OCI-LY3 (cell line): ENCODE data around the gene TCAF1.
"Not testable (repeated sequence)": the region's sequence is repeated elsewhere in the genome, so short reads cannot be mapped to it uniquely, and the experiment has no call there.

Source experiments
- CTCF ChIP-seq: fragments of 200-600, 300-600 bp; sonication (generic); IDR thresholded peaks from 2 replicates; pipeline ENCODE4 v1.5.1; 2014; ENCODE audit warnings: antibody characterized with exemption, low read length, low read depth
- EZH2phosphoT487 ChIP-seq: fragments of 200-600 bp; shearing (Covaris generic); IDR thresholded peaks from 2 replicates; pipeline ENCODE4 v1.6.1; 2018; ENCODE audit warnings: antibody characterized with exemption, mixed run types, low read depth

DNA sequence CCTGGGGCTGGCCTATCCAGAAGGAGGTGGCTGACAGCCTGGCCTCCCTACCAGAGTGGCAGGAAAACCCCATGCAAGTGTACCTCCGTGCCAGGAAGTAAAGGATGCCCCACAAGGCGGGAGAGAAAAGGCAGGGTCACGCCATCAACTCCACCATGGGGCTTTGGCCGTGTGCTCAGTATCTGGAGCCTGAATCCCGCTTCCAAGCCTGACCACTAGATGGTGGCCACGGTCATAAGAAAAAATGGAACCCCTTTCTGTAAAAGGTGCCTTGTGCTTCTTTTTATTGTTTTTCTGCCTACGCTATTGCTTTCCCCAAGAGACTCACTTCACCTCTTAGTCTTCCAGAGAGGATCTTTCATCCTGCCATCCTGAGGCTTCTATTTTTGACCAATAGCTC is 84.1 kb downstream of the TCAF1 start:
- not testable (repeated sequence) for TF ChIP-seq CTCF, EZH2phosphoT487
